ELR (cell line): Measurements from ENCODE around the gene GPRIN1.

Source experiments
- DNase-seq: peaks from one replicate; pipeline ENCODE4 v3.0.0-alpha.2; 2015; ENCODE audit warnings: low read depth

GPRIN1 gene

GRCh38 chr5:176643491-176644219 is 33.7 kb upstream of the GPRIN1 start:
- no peak for DNase-seq

- DNase-seq = no peak
Observed at GRCh38 chr5:176642675-176643490, 32.9 kb upstream of the GPRIN1 start.

GRCh38 chr5:176640616-176641015 is 30.7 kb upstream of the GPRIN1 start:
- no peak for DNase-seq

GRCh38 chr5:176639981-176640380 is 30.0 kb upstream of the GPRIN1 start:
- DNase-seq = no peak

GRCh38 chr5:176639208-176639607 is 29.3 kb upstream of the GPRIN1 start:
- no peak for DNase-seq

GRCh38 chr5:176638437-176638836 is 28.5 kb upstream of the GPRIN1 start:
- DNase-seq = no peak

GRCh38 chr5:176637556-176637955 is 27.6 kb upstream of the GPRIN1 start:
- no peak for DNase-seq

- DNase-seq = no peak
Observed at GRCh38 chr5:176636426-176636825, 26.5 kb upstream of the GPRIN1 start.

- no peak for DNase-seq
Observed at GRCh38 chr5:176633598-176633997, 23.6 kb upstream of the GPRIN1 start.

- no peak for DNase-seq
Observed at GRCh38 chr5:176632745-176633144, 22.8 kb upstream of the GPRIN1 start.

GRCh38 chr5:176631383-176632200 is 21.6 kb upstream of the GPRIN1 start:
- DNase-seq = no peak

GRCh38 chr5:176630681-176631222 is 20.8 kb upstream of the GPRIN1 start:
- DNase-seq = no peak

GRCh38 chr5:176629853-176630680 is 20.1 kb upstream of the GPRIN1 start, which contains the start of the genes EIF4E1B and SNCB:
EIF4E1B (plus strand) TSS chr5:176630675; CDS start chr5:176642788, 12,113 bp downstream.
SNCB (minus strand) TSS chr5:176630534; CDS start chr5:176629654, 880 bp downstream.
- peak; percentile 61 for DNase-seq

GRCh38 chr5:176629317-176629852 is 19.4 kb upstream of the GPRIN1 start:
- no peak for DNase-seq

GRCh38 chr5:176628406-176629228 is 18.7 kb upstream of the GPRIN1 start:
- peak; percentile 40 for DNase-seq

GRCh38 chr5:176627582-176627981 is 17.6 kb upstream of the GPRIN1 start:
- DNase-seq = no peak

GRCh38 chr5:176626876-176627236 is 16.9 kb upstream of the GPRIN1 start:
- DNase-seq = no peak

- no peak for DNase-seq
Observed at GRCh38 chr5:176625966-176626875, 16.3 kb upstream of the GPRIN1 start.

- no peak for DNase-seq
Observed at GRCh38 chr5:176625512-176625911, 15.6 kb upstream of the GPRIN1 start.
